ENCODE measurements around the gene TNFRSF17.

TNFRSF17 gene

GRCh38 chr16:11972128-11972527, 7.1 kb downstream of the TNFRSF17 start:
- DNase-seq, result no peak

- no peak for DNase-seq
These were observed 8.1 kb downstream of the TNFRSF17 start for GRCh38 chr16:11973070-11973469.

GRCh38 chr16:11976850-11977375, 11.9 kb downstream of the TNFRSF17 start:
- no peak for DNase-seq

GRCh38 chr16:11977376-11978041, 12.5 kb downstream of the TNFRSF17 start:
- no peak for DNase-seq

GRCh38 chr16:11978080-11978479, 13.1 kb downstream of the TNFRSF17 start:
- no peak for DNase-seq

- no peak for DNase-seq
These were observed 14.1 kb downstream of the TNFRSF17 start for GRCh38 chr16:11979013-11979672.

- no peak for DNase-seq
These were observed 15.3 kb downstream of the TNFRSF17 start for GRCh38 chr16:11980136-11980844.

GRCh38 chr16:11985250-11985649, 20.2 kb downstream of the TNFRSF17 start:
- no peak for DNase-seq

- no peak for DNase-seq
These were observed 21.6 kb downstream of the TNFRSF17 start for GRCh38 chr16:11986521-11987057.

- DNase-seq, result no peak
These were observed 23.4 kb downstream of the TNFRSF17 start for GRCh38 chr16:11988258-11988978.

GRCh38 chr16:11990702-11991390, 25.8 kb downstream of the TNFRSF17 start:
- no peak for DNase-seq

GRCh38 chr16:11992008-11992584, 27.1 kb downstream of the TNFRSF17 start:
- no peak for DNase-seq

GRCh38 chr16:11992586-11993524, 27.8 kb downstream of the TNFRSF17 start:
- no peak for DNase-seq

- DNase-seq, result no peak
These were observed 29.4 kb downstream of the TNFRSF17 start for GRCh38 chr16:11994143-11995119.

GRCh38 chr16:11996433-11997330, 31.7 kb downstream of the TNFRSF17 start:
- DNase-seq, result no peak

- DNase-seq, result no peak
These were observed 35.0 kb downstream of the TNFRSF17 start for GRCh38 chr16:12000032-12000431.

- DNase-seq, result no peak
These were observed 37.5 kb downstream of the TNFRSF17 start for GRCh38 chr16:12002447-12003006.

GRCh38 chr16:12006637-12007036, 41.6 kb downstream of the TNFRSF17 start:
- no peak for DNase-seq

Data from stimulated activated CD4-positive, alpha-beta T cell treated with anti-CD3 and anti-CD28 coated beads, Interleukin-12 subunit alpha, Interleukin-12 subunit beta, amount 100 ng/mL, for 4 hours (primary cell).